ENCODE measurements around the gene TLE2. TPM values are rescaled to one million over a fixed set of nuclear protein-coding genes. Genes with fewer than 3 reads are reported as not detected.
"Not testable (repeated sequence)": the region's sequence is repeated elsewhere in the genome, so short reads cannot be mapped to it uniquely, and the experiment has no call there.

The TLE2 gene
- total RNA-seq, 2 donors from 2014 or later = 1.3 to 3.2 TPM

DNA sequence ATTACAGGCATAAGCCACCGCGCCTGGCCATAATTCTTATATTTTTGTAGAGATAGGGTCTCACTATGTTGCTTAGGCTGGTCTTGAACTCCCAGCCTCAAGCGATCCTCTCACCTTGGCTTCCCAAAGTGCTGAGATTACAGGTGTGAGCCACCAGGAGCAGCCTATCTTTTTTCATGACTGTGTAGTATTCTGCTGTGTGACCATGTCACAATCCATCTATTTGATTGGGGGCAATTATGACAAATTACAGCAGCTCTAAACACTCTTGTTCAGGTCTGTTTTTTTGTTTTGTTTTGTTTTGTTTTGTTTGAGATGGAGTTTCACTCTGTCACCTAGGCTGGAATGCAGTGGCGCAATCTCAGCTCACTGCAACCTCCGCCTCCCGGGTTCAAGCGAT is 20.9 kb upstream of the TLE2 start:
- H3K9me3 Mint-ChIP-seq, H3K4me3 Mint-ChIP-seq, H3K27ac Mint-ChIP-seq, H3K36me3 Mint-ChIP-seq, H3K27me3 Mint-ChIP-seq, ATAC-seq: not testable (repeated sequence)
- peak; percentile 8 for DNase-seq (ENCODE audit: low spot score)
- peaks cover 11% of the 10 kb centered on the region in 2 donors for H3K4me1 Mint-ChIP-seq (ENCODE audit: low read depth in 2 of 2)

DNA sequence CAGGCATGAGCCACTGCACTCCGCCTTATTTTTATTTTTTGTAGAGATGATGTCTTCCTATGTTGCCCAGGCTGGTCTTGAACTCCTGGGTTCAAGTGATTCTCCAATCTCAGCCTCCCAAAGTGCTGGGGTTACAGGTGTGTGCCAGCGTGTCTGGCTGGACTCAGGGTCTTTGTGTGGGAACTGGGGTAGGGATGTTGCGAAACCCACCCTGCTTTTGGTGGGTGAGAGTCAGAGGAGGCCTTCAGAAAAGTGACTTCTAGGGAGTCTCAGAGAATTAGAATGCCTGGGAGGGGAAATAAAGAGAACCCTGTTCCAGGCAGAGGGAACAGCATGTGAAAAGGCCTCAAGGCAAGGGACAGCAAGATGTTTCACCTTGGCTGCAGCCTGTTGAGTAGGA is 20.0 kb upstream of the TLE2 start:
- peaks cover 6 to 8% of the 10 kb centered on the region in 2 donors for H3K4me1 Mint-ChIP-seq (ENCODE audit: low read depth in 2 of 2)
- H3K4me3 Mint-ChIP-seq = no peak overlapping the region
- H3K9me3 Mint-ChIP-seq = no peaks in the 10 kb centered on the region
- DNase-seq (ENCODE audit: low spot score) = no peak
- no peak for ATAC-seq
- no peak overlapping the region for H3K27ac Mint-ChIP-seq
- H3K36me3 Mint-ChIP-seq = no peaks in the 10 kb centered on the region
- H3K27me3 Mint-ChIP-seq = peaks cover 0 to 7% of the 10 kb centered on the region in 2 donors

DNA sequence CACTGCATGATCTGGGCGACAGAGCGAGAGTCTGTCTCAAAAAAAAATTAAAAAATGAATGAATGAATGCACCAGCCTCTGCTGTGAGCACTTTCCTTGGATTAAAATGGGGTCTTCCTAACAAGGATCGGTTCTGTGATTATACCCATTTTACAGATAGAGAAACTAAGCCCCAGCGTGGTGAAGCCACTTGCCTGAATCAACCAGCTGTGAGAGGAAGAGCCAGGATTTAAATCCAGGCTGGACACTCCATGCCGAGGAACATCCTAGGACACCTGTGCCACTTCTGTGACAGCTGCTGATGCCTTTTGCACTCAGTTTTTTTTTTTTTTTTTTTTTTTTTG is 19.1 kb upstream of the TLE2 start:
- Mint-ChIP-seq H3K27me3 (peaks cover 0 to 7% of the 10 kb centered on the region in 2 donors), H3K36me3 (no peaks in the 10 kb centered on the region), H3K9me3 (no peaks in the 10 kb centered on the region), H3K27ac (peak overlapping the region in 1 of 2 donors; percentile 81), H3K4me3 (no peak overlapping the region), H3K4me1 (ENCODE audit: low read depth in 2 of 2) (peaks cover 6 to 8% of the 10 kb centered on the region in 2 donors)
- ATAC-seq (no peak), DNase-seq (ENCODE audit: low spot score) (no peak)

DNA sequence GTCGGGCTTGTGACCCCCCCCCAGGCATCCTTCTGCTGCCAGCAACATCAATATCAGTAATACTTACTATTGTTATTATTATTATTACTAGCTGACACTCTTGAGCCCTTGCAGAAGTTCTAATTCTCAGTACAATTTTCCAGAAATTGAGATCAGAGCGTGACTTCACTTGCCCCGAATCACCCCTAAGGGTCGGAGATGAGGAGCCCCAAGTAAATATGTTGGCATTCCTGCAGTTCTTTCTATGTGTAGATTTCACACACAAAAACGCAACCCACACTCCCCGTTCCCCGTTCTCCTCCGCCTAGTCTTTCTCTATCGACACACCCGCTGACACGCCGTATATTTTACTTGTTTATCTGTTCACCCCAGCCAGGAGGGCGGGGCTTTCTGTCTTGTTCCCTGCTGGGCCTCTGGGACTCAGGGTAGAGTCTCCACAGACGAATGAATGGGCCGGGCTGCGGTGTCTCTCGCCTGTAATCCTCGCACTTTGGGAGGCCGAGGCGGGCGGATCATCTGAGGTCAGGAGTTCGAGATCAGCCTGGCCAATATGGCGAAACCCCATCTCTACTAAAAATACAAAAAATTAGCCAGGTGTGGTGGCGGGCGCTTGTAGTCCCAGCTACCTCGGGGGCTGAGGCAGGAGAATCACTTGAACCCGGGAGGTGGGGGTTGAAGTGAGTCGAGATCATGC is 18.6 kb upstream of the TLE2 start:
- peak overlapping the region; percentile 76 for H3K4me3 Mint-ChIP-seq
- ATAC-seq (peak; percentile 45 to 64), DNase-seq (ENCODE audit: low spot score) (no peak)
- no peaks in the 10 kb centered on the region for H3K9me3 Mint-ChIP-seq
- H3K4me1 Mint-ChIP-seq (ENCODE audit: low read depth in 2 of 2) = peaks cover 6 to 8% of the 10 kb centered on the region in 2 donors
- peak overlapping the region in 1 of 2 donors; percentile 81 for H3K27ac Mint-ChIP-seq
- H3K27me3 Mint-ChIP-seq = peaks cover 0 to 8% of the 10 kb centered on the region in 2 donors
- H3K36me3 Mint-ChIP-seq = no peaks in the 10 kb centered on the region

GRCh38 chr19:3046698-3047495 is 17.8 kb upstream of the TLE2 start:
- H3K27me3 Mint-ChIP-seq = peaks cover 0 to 11% of the 10 kb centered on the region in 2 donors
- H3K4me1 Mint-ChIP-seq (ENCODE audit: low read depth in 2 of 2) = peaks cover 6 to 11% of the 10 kb centered on the region in 2 donors
- no peaks in the 10 kb centered on the region for H3K9me3 Mint-ChIP-seq
- H3K36me3 Mint-ChIP-seq = no peaks in the 10 kb centered on the region
- no peak for ATAC-seq
- no peak overlapping the region for H3K27ac Mint-ChIP-seq
- no peak for DNase-seq (ENCODE audit: low spot score)
- no peak overlapping the region for H3K4me3 Mint-ChIP-seq

DNA sequence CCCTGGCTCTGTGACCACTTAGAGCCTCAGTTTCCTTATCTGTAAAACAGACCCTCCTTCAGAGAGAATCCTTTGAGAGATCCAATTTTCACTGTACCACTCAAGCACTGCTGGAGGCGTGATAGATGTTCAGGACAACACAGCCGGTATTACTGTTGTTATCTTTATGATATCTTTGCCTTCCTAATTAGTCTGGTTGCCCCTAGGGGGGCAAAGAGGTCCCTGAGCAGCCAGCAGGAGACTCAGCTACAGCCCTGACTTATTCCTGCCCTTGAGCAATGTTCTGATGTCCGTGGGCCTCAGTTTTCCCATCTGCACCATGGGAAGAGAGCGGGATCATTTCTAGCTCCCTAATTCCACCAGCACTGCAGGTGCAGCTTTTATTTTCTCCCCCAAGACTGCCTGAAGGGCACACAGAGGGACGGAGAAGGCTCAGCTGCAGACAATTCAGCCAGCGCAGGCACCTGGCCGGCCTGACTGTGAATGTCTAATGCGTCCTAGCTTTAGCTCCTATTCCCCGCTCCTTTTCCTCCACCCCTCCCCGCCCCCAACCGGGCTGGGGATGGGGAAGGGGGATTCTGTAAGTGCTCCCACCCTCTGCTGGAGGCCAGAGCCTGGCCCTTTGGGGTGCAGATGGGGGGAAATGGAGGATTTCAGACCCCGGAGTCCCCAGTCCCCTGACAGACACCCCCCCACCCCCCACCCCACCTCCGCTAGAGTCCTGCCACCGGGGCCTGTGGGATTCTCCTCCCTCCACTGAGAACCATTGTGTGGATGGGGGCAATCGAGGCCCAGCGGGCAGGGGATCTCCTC is 17.0 kb upstream of the TLE2 start:
- Mint-ChIP-seq H3K27ac (no peak overlapping the region), H3K36me3 (no peaks in the 10 kb centered on the region), H3K4me1 (ENCODE audit: low read depth in 2 of 2) (peaks cover 6 to 11% of the 10 kb centered on the region in 2 donors), H3K9me3 (no peaks in the 10 kb centered on the region), H3K4me3 (no peak overlapping the region), H3K27me3 (peaks cover 0 to 15% of the 10 kb centered on the region in 2 donors)
- ATAC-seq = no peak
- DNase-seq (ENCODE audit: low spot score) = no peak

- no peaks in the 10 kb centered on the region for H3K9me3 Mint-ChIP-seq
- ATAC-seq (no peak), DNase-seq (ENCODE audit: low spot score) (no peak)
- peaks cover 0 to 15% of the 10 kb centered on the region in 2 donors for H3K27me3 Mint-ChIP-seq
- H3K4me3 Mint-ChIP-seq = no peak overlapping the region
- no peak overlapping the region for H3K27ac Mint-ChIP-seq
- peaks cover 6 to 11% of the 10 kb centered on the region in 2 donors for H3K4me1 Mint-ChIP-seq (ENCODE audit: low read depth in 2 of 2)
- no peaks in the 10 kb centered on the region for H3K36me3 Mint-ChIP-seq
Measured at GRCh38 chr19:3045191-3045590, 16.1 kb upstream of the TLE2 start.

GRCh38 chr19:3042621-3043267 is 13.7 kb upstream of the TLE2 start:
- no peak overlapping the region for H3K27ac Mint-ChIP-seq
- no peak for ATAC-seq
- DNase-seq (ENCODE audit: low spot score) = no peak

GRCh38 chr19:3041761-3042620 is 12.9 kb upstream of the TLE2 start:
- H3K9me3 Mint-ChIP-seq = no peaks in the 10 kb centered on the region
- H3K36me3 Mint-ChIP-seq = no peaks in the 10 kb centered on the region
- H3K27ac Mint-ChIP-seq = no peak overlapping the region
- H3K4me3 Mint-ChIP-seq = no peak overlapping the region
- H3K4me1 Mint-ChIP-seq (ENCODE audit: low read depth in 2 of 2) = peaks cover 0 to 3% of the 10 kb centered on the region in 2 donors
- DNase-seq (ENCODE audit: low spot score) (no peak), ATAC-seq (no peak)
- H3K27me3 Mint-ChIP-seq = peaks cover 0 to 8% of the 10 kb centered on the region in 2 donors

More at GRCh38 chr19:3042621-3043267, 13.7 kb upstream of the TLE2 start:
- Mint-ChIP-seq H3K4me3 (no peak overlapping the region), H3K9me3 (no peaks in the 10 kb centered on the region), H3K36me3 (no peaks in the 10 kb centered on the region), H3K27me3 (peaks cover 0 to 11% of the 10 kb centered on the region in 2 donors), H3K4me1 (ENCODE audit: low read depth in 2 of 2) (peaks cover 5 to 7% of the 10 kb centered on the region in 2 donors)

GRCh38 chr19:3041327-3041726 is 12.2 kb upstream of the TLE2 start:
- Mint-ChIP-seq H3K36me3 (no peaks in the 10 kb centered on the region), H3K4me3 (no peak overlapping the region), H3K9me3 (no peaks in the 10 kb centered on the region), H3K4me1 (ENCODE audit: low read depth in 2 of 2) (peaks cover 0 to 3% of the 10 kb centered on the region in 2 donors), H3K27ac (no peak overlapping the region), H3K27me3 (peaks cover 0 to 8% of the 10 kb centered on the region in 2 donors)
- DNase-seq (ENCODE audit: low spot score) = no peak
- no peak for ATAC-seq

DNA sequence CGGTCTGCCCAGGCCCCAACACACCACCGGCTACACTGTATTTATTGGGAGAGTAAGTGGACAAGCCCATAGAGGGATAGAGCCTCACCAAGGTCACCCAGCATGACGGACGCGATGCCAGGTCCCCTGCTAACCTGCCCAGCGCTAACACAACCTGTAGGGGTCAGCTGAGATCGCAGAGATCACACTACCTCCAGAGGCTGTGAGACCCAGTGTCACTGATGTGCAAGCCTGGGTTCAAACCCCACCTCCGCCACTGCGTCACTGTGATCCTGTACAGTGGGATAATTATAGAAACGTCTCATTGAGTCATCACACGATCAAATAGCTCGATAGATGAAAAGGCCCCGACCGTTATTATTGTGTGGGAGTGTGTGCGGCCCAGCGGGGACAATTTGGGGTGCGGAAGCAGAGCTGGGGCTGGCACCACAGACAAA is 10.6 kb upstream of the TLE2 start:
- Mint-ChIP-seq H3K27ac (no peak overlapping the region), H3K9me3 (no peaks in the 10 kb centered on the region), H3K27me3 (peaks cover 1 to 8% of the 10 kb centered on the region in 2 donors), H3K36me3 (no peaks in the 10 kb centered on the region), H3K4me1 (ENCODE audit: low read depth in 2 of 2) (peaks cover 12 to 15% of the 10 kb centered on the region in 2 donors), H3K4me3 (no peak overlapping the region)
- DNase-seq (ENCODE audit: low spot score) = no peak
- no peak for ATAC-seq

DNA sequence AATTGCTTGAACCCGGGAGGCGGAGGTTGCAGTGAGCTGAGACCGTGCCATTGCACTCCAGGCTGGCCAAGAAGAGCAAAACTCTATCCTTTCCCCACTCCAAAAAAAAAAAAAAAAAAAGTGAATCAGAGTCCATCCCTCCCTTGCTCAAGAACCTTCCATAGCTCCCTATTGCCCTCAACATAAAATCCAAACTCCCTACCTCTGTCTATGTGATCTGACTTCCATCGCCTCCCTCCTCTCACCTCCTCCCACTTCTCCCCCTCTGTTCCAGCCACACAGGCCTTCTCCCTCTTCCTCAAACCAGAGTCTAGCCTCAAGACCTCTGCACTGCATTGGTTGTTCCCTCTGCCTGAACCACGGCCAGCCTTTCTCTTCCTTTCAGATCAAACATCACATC is 10.0 kb upstream of the TLE2 start:
- no peak overlapping the region for H3K27ac Mint-ChIP-seq

More for the DNA sequence above, 10.0 kb upstream of the TLE2 start:
- DNase-seq (ENCODE audit: low spot score) (no peak), ATAC-seq (no peak)
- Mint-ChIP-seq H3K9me3 (no peaks in the 10 kb centered on the region), H3K4me1 (ENCODE audit: low read depth in 2 of 2) (peaks cover 18 to 20% of the 10 kb centered on the region in 2 donors), H3K36me3 (no peaks in the 10 kb centered on the region), H3K27me3 (peaks cover 7 to 12% of the 10 kb centered on the region in 2 donors), H3K4me3 (no peak overlapping the region)

All from natural killer cell treated with Interleukin-12 subunit alpha and Interleukin-12 subunit beta and Interleukin-15 and Interleukin-18, amount 100 ng/mL, for 72 hours (primary cell).